ENCODE measurements around the gene DHX34.

- TF ChIP-seq YY1 (IDR thresholded peaks at IDR 0.05; ENCODE audit: insufficient read depth, insufficient read length) = no peak
- TF ChIP-seq ZNF274 (IDR thresholded peaks at IDR 0.05; ENCODE audit: low read depth, low read length) = no peak
Observed at GRCh38 chr19:47341734-47342133, 7.4 kb upstream of the DHX34 start.

Measured in NT2/D1 (cell line).